HG02623 (cell line): Measurements from ENCODE around the gene LRPAP1.

Source experiments
- ATAC-seq: cut with Tn5 transposase; IDR thresholded peaks from one replicate; pipeline ENCODE4 v1.9.1; 2021; ENCODE audit warnings: moderate library complexity; ENCODE audit not compliant: unreplicated experiment

The LRPAP1 gene

GRCh38 chr4:3488820-3489219 is 43.4 kb downstream of the LRPAP1 start:
- no peak for ATAC-seq

- ATAC-seq = no peak
Observed at GRCh38 chr4:3487861-3488260, 44.4 kb downstream of the LRPAP1 start.

DNA sequence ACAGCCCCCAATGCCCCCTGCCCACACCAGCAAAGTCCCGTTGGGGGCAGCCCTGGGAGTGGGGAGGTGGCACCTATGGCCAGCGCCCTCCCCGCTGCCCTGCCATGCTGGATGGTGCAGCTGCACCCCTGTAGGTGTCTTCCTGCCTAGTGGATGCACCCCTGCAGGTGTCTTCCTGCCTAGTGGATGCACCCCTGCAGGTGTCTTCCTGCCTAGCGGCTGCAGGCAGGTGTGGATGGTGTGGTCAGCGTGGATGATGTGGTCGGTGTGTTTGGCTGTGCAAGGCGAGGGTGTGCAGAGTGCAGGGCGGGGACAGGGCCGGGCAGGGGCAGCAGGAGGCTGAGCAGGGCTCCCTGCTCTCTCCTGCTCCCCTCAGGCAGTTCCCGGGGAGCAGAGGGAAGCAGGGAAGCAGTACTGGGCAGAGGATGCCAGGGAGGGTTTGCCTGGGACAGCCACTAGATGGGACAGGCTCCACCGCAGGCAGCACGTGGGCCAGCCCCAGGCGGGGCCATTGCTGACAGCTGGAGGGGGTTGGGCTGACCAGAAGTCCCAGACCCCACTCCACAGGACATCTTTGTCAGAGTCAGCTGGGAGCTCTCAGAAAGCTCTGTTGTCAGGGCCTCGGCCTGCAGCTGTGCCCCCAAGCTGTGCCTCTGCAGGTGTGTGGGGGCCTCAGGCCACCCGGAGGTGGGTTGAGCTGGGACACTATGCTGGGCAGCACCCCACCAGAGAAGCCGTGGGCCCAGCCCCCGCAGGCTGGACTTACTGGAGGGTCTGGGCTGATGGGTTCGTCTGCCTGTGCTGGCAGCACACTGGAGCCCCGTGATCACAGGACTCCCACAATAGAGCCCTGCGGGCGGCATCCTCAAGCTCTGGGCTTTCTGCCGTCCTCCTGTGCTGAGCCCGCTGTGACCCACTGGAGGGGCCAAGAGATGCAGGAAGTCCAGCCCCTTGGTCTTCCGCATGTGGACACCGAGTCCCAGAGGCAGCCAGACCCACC is 45.4 kb downstream of the LRPAP1 start:
- ATAC-seq = no peak

GRCh38 chr4:3485886-3486540 is 46.2 kb downstream of the LRPAP1 start:
- no peak for ATAC-seq

GRCh38 chr4:3485011-3485791 is 47.0 kb downstream of the LRPAP1 start:
- ATAC-seq = no peak

DNA sequence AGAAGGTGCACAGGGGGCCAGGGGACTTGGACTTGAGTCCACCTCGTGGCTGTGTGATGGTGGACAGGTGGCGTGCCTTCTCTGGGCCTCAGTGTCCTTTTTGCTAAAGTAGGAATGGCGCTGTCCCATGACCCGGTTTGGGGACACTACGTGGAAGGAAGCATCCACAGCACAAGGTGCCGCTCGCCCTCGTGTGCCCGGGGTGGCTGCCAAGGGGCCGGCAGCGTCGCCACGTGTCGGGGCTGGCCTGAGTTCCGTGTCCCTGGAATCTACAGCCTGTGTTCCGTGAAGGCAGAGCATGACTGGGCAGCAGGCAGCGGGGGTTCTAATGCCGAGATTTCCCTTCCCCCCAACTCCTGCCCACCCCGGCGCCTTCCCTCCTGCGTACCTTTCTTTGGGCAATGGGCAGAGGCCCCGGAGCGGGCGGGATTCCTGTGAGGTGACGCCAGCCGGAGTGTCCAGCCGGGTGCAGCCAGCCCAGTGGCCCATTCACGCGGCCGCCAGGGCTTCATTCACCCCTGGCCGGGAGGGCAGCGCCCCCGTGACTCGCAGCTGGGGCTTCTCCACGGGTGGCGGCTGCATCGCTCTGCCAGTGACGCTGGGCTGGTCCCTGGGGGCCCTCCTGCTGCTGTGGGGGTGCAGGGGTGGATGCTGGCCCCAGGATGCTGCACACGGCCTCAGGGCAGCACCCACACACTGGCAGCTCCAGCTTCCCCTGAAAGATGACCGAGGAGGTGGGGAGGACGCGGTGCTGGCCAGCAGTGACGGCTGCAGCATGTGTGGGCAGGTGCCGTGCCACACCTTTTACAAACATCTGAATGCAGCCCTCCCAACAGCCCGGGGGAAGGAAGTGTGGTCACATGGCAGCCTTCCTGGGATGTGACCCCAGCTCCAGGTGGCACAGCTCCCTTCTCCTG is 47.9 kb downstream of the LRPAP1 start:
- ATAC-seq = no peak

DNA sequence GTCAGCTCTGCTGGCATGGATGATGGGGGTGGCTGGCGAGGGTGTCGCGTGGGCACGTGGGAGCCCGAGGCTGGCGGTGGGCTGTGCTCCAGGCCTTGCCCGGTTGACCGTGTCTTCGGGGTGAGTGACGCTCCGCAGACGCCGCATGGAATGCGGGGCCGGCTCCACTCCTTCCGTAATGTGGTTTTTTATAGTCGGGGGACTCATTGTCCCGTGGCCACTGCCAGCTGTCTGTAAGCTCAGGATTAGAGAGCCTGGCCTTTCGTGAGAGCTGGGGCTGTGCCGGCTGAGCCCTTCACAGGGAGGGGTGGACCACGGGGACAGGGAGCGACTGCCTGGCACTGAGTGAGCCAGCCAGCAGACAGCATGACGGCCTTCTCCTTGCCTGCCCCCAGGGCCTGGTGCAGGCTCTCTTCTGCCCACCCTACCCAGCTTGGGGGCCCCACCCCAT is 48.7 kb downstream of the LRPAP1 start:
- no peak for ATAC-seq

- ATAC-seq = no peak
Observed at GRCh38 chr4:3482707-3483106, 49.5 kb downstream of the LRPAP1 start.

GRCh38 chr4:3481783-3482393 is 50.3 kb downstream of the LRPAP1 start:
- no peak for ATAC-seq

GRCh38 chr4:3481113-3481531 is 51.1 kb downstream of the LRPAP1 start:
- no peak for ATAC-seq

DNA sequence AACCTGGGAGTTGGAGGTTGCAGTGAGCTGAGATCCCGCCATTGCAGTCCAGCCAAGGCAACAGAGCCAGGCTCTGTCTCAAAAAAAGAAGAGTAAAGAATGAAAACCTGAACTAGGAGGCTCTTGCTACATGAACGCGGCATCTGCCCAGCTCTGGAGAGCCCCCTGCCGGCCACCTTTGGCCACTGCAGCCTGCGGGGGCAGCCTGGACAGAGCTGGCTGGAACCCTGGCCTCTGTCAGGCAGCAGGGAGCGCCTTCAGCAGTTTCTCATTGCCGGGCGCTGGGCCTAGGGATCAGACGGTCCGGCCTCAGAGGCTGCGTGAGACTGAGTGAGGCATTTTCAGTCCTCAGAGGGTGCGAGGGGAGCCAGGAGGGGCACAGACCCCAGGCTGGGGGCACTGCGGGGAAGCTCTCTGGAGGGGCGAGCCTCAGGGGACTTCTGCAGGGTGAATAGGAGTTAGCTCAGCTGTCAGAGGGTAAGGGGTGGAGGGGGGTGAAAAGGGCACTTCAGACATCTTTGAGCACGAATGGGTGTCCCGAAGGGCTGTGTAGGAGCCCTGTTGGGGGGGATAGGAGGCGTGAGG is 51.6 kb downstream of the LRPAP1 start:
- no peak for ATAC-seq

- ATAC-seq = no peak
Observed at GRCh38 chr4:3479358-3480101, 52.7 kb downstream of the LRPAP1 start.

DNA sequence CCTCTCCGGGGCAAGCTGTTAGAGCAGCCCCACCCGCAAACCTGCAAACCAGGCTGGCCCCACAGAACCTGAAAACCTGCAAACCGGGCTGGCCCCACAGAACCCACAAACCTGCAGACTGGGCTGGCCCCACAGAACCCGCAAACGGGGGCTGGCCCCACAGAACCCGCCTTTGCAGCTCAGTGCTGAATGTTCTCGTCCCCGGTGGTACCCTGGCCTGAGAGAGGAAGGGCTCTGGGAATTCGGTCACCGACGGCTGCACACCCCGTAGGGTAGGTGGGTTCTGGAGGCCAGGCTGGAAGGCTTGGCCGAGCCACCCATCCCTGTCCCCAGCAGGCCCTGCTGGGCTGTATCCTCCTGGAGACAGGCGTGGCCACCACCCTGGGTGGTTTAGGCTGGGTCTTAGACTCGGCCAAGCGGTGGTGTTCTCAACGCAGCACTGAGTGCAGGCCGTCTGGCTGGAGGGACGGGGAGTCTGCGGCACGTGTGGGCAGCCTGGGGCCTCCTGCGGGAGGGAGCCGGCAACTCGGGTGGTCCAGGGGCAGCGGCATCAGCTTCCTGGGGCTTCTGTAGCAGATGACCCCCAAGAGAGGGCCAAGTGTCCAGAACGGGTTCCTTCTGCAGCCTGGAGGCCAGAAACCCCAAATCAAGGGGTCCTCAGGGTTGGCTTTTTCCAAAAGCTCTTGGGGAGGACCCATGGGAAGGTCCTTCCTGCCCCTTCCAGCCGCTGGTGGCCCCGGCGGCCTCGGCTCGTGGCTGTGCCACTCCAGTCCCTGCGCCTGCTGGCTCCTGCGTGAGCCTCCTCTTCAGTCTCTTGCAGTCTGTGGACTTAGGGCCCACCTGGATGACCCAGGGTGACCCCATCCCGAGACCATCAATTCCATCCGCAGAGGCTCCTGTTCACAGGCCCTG is 53.5 kb downstream of the LRPAP1 start:
- ATAC-seq = no peak

GRCh38 chr4:3477750-3478430 is 54.3 kb downstream of the LRPAP1 start:
- no peak for ATAC-seq

- no peak for ATAC-seq
Observed at GRCh38 chr4:3476936-3477749, 55.1 kb downstream of the LRPAP1 start.

- ATAC-seq = no peak
Observed at GRCh38 chr4:3476341-3476747, 55.9 kb downstream of the LRPAP1 start.
